Natural killer cell treated with Interleukin-12 subunit alpha and Interleukin-12 subunit beta and Interleukin-15 and Interleukin-18, amount 100 ng/mL, for 72 hours (primary cell): ENCODE measurements around the gene SLC6A6. TPM values are rescaled to one million over a fixed set of nuclear protein-coding genes. Genes with fewer than 3 reads are reported as not detected.

Experiments
- ATAC-seq, 2 donors: fragments of 150-1000 bp; cut with Tn5 transposase in 1 of 2; sonication (Bioruptor Pico), chemical (Tn5 transposase) in 1 of 2; 2 replicates each; pipeline ENCODE4 v1.10.0; 2021
- DNase-seq: peaks from one replicate; pipeline ENCODE4 v3.0.0; 2022; ENCODE audit warnings: low spot score
- H3K27ac Mint-ChIP-seq, 2 donors: 1 replicate in 1 of 2; 2 replicates in 1 of 2; pipeline ENCODE4 v1.8.0; 2022; ENCODE audit warnings: mixed read lengths in 2 of 2, mild to moderate bottlenecking in 1 of 2, moderate library complexity in 1 of 2
- H3K27me3 Mint-ChIP-seq, 2 donors: 1 replicate in 1 of 2; 2 replicates in 1 of 2; pipeline ENCODE4 v1.8.0; 2022; ENCODE audit warnings: mixed read lengths in 2 of 2
- H3K36me3 Mint-ChIP-seq: one replicate; pipeline ENCODE4 v1.8.0; 2022; ENCODE audit warnings: mixed read lengths
- H3K4me1 Mint-ChIP-seq, 2 donors: 1 replicate in 1 of 2; 2 replicates in 1 of 2; pipeline ENCODE4 v1.8.0; 2022; ENCODE audit warnings: low read depth in 2 of 2, mixed read lengths in 2 of 2, mild to moderate bottlenecking in 1 of 2
- H3K4me3 Mint-ChIP-seq: one replicate; pipeline ENCODE4 v1.8.0; 2022; ENCODE audit warnings: mixed read lengths
- H3K9me3 Mint-ChIP-seq: 2 replicates; pipeline ENCODE4 v1.8.0; 2022; ENCODE audit warnings: mixed read lengths
- total RNA-seq, 2 donors: library from RNA; stranded (reverse); gene quantifications; one replicate each; pipeline ENCODE4 v1.2.3, GENCODE V29; 2022

SLC6A6 gene
- total RNA-seq, 2 donors from 2014 or later = 20.4 to 56.7 TPM

DNA sequence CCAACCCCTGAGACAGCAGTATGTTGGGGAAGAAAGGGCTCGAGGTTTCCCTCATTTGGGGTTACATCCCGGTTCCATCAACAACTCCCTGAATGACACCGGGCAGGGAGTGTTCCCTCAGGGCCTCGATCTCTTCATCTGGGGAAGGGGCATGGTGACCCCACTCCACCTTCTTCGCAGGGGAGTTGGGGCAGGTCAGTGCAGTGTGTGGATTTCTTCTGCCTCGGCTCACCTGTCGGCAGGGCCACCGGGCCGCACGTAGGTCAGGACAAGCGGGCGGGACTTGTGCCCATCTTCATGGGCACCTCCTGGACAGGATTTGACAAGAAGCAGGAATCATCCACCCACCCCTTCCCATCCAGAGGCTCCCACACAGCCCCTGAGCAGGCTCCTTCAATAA is 120.4 kb downstream of the SLC6A6 start:
- H3K9me3 Mint-ChIP-seq = no peaks in the 10 kb centered on the region
- no peak for ATAC-seq
- no peak overlapping the region for H3K27ac Mint-ChIP-seq
- H3K36me3 Mint-ChIP-seq = no peaks in the 10 kb centered on the region
- DNase-seq = peak; percentile 28
- no peak overlapping the region for H3K4me3 Mint-ChIP-seq
- H3K27me3 Mint-ChIP-seq = peaks cover 10 to 19% of the 10 kb centered on the region in 2 donors
- no peaks in the 10 kb centered on the region for H3K4me1 Mint-ChIP-seq

DNA sequence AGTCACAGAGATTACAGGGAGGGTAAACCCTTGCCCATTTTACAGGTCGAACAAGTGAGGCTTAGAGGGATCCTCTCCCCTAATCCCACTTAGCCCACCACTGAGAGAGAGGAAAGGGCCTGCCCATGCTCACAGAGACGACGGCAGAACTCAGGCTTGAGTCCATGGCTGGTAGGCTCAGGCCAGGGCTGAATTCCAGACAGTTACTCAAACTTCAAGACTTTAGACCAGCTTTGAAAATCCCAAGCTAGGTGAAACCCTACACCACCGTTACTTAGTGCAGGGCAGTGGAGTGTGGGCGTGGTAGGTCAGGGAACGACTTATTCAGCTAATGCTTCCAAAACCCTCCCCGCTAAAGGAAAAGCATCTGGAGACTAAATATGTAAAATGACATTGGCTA is 121.4 kb downstream of the SLC6A6 start:
- Mint-ChIP-seq H3K27me3 (peaks cover 15 to 22% of the 10 kb centered on the region in 2 donors), H3K4me3 (no peak overlapping the region), H3K36me3 (no peaks in the 10 kb centered on the region), H3K27ac (no peak overlapping the region), H3K4me1 (no peaks in the 10 kb centered on the region), H3K9me3 (no peaks in the 10 kb centered on the region)
- ATAC-seq (no peak), DNase-seq (peak; percentile 39)

DNA sequence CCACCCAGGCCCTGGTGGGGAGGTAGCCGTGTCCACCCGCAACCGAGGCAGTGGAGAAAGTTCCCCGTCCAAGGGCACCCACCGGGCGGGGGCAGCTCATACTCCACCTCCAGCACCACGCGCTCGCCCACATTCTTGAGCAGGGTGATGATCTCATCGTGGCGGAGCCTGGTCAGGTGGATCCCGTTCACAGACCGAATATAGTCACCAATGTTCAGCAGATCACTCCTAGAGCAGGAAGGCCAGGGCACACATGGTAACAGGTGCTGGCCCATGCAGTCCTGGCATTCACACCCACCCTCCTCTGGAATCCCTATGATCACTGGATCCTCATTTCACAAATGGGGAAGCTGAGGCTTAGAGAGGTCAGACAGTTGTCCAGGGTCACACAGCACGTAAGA is 121.9 kb downstream of the SLC6A6 start:
- H3K27me3 Mint-ChIP-seq = peaks cover 16 to 22% of the 10 kb centered on the region in 2 donors
- no peaks in the 10 kb centered on the region for H3K9me3 Mint-ChIP-seq
- ATAC-seq = peak in 1 of 2 donors; percentile 12
- no peak for DNase-seq
- no peaks in the 10 kb centered on the region for H3K4me1 Mint-ChIP-seq
- H3K27ac Mint-ChIP-seq = no peak overlapping the region
- H3K4me3 Mint-ChIP-seq = no peak overlapping the region
- no peaks in the 10 kb centered on the region for H3K36me3 Mint-ChIP-seq

DNA sequence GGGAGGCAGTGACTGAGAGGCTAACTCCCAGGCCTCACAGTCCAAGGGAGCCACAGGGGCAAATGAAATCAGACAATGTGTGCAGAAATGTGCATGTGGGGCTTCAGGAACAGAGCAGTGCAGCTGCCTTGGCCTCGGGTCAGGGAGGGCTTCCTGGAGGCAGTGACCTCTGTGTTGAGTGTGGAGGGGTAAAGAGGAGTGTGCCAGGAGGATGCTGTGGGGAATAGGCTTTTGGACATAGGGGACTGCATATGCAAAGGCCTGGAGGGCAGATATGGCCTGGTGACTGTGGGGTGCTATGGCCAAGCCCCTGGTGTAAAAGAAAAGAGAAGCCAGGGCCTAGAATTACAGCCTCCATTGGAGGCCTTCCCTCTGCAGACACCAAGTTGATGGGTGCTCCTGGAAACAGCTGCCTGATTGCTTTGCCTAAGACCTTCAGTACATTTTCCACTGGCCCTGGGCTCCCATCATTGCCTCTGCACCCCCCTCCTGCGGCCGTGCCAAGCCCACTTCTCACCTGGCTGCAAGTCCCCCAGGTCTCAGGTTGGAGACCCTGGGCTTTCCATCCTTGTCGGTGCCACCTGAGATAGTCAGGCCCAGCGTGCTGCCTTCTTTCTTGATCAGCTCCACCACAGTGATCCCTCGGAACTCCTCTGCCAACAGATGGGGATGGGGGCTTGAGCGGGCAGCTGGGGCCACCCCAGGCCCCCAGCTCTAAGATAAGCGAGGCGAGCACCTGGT is 122.7 kb downstream of the SLC6A6 start:
- Mint-ChIP-seq H3K4me1 (no peaks in the 10 kb centered on the region), H3K9me3 (no peaks in the 10 kb centered on the region), H3K36me3 (no peaks in the 10 kb centered on the region), H3K4me3 (no peak overlapping the region), H3K27ac (no peak overlapping the region), H3K27me3 (peaks cover 24 to 25% of the 10 kb centered on the region in 2 donors)
- ATAC-seq (peak; percentile 14 to 15), DNase-seq (peak; percentile 38)

DNA sequence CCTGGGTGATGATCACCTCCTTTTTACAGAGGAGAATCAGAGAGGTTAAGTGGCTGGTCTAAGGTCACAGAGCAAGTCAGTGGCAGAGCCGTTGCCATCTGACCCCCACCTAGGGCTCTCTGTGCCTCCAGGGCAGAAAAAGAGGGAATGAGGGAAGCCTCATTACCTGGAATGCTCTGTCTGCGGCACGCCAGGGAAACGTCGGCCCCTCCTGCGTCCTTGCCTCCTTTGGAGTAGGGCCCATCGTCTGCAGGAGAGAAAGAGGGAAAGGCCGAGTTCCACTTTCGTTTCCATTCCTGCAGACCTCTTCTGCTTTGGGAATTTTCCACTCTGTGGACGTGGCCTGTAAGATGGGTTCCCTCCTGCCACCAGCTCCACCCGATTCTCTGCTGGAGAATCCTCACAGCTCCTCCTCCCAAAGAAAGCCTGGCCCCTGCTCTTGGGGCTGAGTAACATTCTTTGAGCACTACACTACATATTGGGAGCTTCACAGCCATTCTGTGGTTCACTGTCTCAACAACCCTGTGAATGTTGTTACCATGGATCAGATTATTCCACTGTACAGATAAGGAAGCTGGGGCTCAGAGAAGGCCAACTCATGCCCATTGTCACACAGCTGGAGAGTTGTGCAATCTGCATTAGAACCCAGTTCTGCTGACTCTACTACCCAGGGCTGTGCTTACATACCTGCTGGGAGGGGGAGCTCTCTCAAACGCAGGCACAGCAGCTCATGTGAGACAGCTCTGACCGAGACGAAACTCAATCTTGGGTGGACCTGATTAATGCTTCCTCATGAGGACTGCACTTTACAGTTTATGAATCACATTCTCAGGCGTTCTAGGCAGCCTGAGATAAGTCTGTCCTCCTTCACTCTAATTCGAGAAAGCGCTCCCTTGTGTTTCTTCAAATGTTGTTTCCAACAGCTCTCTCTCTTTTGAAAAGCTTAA is 123.6 kb downstream of the SLC6A6 start:
- ATAC-seq = no peak
- Mint-ChIP-seq H3K27ac (no peak overlapping the region), H3K4me3 (no peak overlapping the region), H3K27me3 (peaks cover 25 to 32% of the 10 kb centered on the region in 2 donors), H3K9me3 (no peaks in the 10 kb centered on the region), H3K36me3 (no peaks in the 10 kb centered on the region), H3K4me1 (no peaks in the 10 kb centered on the region)
- DNase-seq = peak; percentile 50

DNA sequence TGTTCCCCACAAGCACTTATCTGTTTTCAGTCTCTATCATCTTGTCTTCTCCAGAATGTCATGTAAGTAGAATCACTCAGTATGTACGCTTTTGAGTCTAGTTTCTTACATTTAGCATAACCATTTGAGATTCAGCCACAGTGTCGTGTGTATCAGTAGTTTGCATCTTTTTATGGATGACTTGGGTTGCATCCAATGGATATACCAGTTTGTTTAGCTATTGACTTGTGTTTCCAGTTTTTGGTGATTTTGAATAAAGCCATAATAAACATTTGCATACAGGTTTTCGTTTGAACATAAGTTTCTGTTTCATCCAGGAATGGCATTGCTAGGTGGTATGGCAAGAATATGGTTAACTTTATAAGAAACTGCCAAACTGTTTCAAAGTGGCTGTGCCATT is 125.7 kb downstream of the SLC6A6 start:
- Mint-ChIP-seq H3K9me3 (no peaks in the 10 kb centered on the region), H3K4me3 (no peak overlapping the region), H3K27me3 (peaks cover 27 to 35% of the 10 kb centered on the region in 2 donors), H3K4me1 (no peaks in the 10 kb centered on the region), H3K36me3 (no peaks in the 10 kb centered on the region), H3K27ac (no peak overlapping the region)
- ATAC-seq = no peak
- DNase-seq = no peak

DNA sequence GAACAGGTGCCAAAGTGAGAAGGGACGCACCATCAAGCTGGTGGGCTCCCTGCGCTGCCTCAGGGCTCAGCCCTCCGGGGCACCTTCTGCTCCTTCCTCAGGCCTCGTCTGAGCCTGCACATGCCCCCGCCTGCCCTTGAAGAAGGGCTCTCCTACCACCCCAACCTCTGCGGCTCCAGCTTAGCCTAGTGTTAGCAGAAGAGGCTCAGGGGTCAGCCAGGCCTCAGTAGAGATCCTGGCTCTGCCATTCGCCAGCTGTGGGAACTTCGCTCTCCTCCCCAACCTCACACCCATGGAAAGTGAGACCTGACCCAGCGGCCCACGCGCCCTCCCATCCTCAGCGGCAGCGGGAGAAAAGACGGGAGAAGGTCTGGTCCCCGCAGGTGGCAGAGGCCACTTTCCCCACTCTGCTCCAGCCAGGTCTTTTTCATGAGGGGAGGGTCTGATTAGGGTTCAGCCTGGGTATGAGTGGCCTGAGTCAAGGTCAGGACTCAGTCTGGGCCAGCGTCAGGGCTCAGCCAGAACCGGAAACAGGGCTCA is 129.5 kb downstream of the SLC6A6 start:
- Mint-ChIP-seq H3K36me3 (no peaks in the 10 kb centered on the region), H3K27me3 (peaks cover 18 to 29% of the 10 kb centered on the region in 2 donors), H3K4me3 (no peak overlapping the region), H3K27ac (no peak overlapping the region), H3K4me1 (no peaks in the 10 kb centered on the region), H3K9me3 (no peaks in the 10 kb centered on the region)
- DNase-seq (no peak), ATAC-seq (no peak)

DNA sequence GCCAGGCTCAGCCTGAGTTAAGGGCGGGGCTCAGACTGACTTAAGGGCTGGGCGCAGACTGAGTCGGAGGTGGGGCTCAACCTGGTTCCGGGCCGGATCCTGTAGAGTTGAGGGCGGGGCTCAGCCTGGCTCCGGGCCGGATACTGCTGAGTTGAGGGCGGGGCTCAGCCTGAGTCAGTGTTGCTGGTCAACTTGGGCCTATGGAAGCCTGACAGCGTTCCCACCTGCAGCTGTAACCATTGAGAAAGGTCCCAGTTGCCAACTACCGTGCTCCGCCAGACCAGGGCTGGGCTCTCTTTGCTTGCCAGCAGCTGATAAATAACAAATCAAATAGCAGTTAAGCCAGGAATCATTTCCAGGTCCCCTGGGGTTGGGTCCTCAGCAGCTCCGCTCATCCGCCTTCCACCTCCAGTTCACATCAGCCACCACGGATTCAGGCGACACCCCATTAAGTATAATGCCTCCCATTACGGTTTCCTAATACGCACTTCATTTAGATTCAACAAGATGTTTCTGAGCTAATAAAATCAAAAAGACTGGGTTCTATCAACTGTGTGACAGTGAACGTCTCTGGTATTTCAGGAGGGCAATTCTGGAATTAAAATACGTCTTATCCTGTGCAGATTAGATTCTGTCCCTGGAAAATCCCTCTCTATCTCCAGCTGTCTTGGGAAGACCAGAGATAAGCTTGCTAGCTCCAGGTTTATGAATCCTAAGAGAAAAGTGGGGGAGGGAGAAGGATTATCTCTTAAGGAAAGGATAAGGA is 130.5 kb downstream of the SLC6A6 start:
- H3K27me3 Mint-ChIP-seq = peaks cover 15 to 27% of the 10 kb centered on the region in 2 donors
- no peaks in the 10 kb centered on the region for H3K36me3 Mint-ChIP-seq
- no peak overlapping the region for H3K27ac Mint-ChIP-seq
- no peaks in the 10 kb centered on the region for H3K4me1 Mint-ChIP-seq
- no peak for DNase-seq
- ATAC-seq = peak in 1 of 2 donors; percentile 60
- no peak overlapping the region for H3K4me3 Mint-ChIP-seq
- no peaks in the 10 kb centered on the region for H3K9me3 Mint-ChIP-seq

DNA sequence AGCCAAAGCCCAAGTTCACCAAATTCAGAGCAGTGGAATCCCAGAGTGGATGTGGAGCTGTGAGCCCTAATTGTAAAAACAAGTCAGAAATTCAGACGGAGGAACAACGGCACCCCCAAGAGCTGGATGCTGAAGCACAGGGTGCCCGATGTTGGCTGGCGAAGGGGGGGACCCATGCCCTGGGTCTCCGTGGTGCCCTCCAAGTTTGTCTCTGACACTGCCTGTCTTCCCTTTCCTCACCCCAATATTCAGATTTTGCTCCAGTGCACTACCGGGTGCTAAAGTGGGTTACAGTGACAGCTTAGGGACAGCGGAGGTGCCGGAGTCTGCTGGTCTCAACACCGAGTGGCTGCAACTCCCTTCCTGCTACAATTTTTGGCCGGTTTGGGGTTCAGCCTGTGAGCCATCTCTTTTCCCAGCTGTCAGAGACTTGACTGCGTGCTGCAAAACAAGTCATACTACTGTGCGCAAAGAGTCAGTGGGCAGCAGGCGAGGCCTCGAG is 131.1 kb downstream of the SLC6A6 start:
- Mint-ChIP-seq H3K36me3 (no peaks in the 10 kb centered on the region), H3K4me3 (no peak overlapping the region), H3K27ac (no peak overlapping the region), H3K4me1 (no peaks in the 10 kb centered on the region), H3K9me3 (no peaks in the 10 kb centered on the region), H3K27me3 (peaks cover 12 to 22% of the 10 kb centered on the region in 2 donors)
- DNase-seq (no peak), ATAC-seq (no peak)

DNA sequence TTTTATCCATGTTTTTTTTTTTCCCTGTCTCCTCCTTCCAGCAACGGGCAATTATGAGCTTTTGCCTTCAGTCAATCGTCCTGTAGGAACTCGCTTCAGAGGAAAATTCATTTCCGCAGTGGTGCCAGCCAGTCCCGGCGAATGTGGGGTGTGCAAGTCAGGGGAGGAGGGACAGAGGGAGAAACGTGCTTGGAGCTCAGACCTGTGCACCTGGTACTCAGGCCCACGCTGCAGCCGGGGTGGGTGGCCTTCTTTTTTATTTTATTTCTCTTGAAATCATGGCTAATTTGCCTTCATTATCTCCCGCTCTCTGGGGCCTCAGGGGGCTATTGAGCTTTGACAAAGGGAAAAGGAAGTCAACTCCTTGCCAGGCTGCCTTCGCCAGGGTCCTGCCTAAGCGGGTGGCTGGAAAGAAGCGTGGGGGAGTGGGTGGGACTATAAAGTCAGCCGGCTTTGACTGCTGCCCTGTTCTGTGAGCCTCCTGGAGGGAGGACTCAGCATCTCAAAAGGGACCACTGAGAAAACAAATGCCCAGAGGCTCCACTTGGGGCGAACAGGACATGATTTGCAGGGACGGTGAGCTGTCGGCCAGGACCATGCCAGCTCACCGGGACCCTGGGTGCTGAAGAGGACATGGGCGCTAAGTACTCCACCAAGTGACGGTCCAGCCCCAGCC is 132.2 kb downstream of the SLC6A6 start:
- Mint-ChIP-seq H3K36me3 (no peaks in the 10 kb centered on the region), H3K4me3 (no peak overlapping the region), H3K27ac (no peak overlapping the region), H3K9me3 (no peaks in the 10 kb centered on the region), H3K4me1 (no peaks in the 10 kb centered on the region), H3K27me3 (peaks cover 10 to 18% of the 10 kb centered on the region in 2 donors)
- ATAC-seq = no peak
- DNase-seq = no peak

DNA sequence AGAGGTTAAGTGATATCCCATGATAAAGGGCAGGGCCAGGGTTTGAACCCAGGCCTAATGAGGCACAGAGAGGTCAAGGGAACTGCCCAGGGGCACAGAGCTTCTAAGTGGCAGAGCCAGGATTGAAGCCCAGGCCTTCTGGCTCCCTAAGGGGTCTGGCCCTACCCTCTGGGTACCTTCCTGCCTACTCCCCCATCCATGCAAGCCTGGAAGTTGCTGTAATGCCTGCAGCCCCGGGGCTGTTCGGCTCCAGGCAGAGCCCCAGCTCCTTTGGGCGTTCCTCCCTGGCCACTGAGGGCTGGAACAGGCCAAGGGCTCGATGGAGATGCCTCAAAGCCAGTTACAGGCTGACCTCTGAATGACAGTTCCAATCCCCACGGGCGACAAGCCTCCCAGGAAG is 133.2 kb downstream of the SLC6A6 start:
- Mint-ChIP-seq H3K9me3 (no peaks in the 10 kb centered on the region), H3K27me3 (peaks cover 9% of the 10 kb centered on the region in 2 donors), H3K4me3 (no peak overlapping the region), H3K36me3 (no peaks in the 10 kb centered on the region), H3K27ac (no peak overlapping the region), H3K4me1 (no peaks in the 10 kb centered on the region)
- no peak for ATAC-seq
- no peak for DNase-seq

DNA sequence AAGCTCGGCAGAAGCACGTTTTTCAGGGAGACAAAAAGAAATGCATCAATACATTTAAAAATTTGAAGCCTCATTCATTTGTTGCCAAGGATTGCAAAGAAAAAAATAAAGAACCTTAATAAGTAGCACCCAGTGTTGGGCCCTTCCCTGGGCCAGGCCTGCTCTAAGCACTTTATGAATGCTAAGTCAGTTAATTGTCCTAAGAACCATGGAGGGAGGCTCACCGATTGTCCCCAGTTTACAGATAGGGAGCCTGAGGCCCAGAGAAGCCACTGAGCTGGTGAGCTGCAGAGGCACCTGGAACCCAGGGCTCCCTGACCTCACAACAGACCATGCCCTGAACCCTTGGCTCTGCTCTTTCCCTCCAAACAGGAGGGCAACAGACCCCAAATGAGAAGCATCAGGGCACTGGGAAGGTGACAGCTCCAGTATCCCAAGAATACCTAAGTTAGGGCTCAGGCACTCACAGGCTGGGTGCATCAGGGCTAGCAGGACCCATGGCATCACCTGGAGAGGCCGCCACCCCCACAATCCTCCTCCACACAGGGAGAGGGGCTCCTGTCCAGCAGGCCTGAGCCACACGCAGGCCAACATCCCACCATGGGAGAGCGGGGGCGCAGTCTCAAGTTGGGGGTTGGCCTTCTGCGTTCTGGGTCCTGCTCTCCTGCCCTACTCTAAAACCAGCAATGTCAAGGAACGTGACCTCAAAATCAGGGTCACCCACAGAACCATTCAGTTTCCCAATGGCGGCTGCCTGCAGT is 133.8 kb downstream of the SLC6A6 start:
- no peaks in the 10 kb centered on the region for H3K36me3 Mint-ChIP-seq
- ATAC-seq (no peak), DNase-seq (no peak)
- no peak overlapping the region for H3K4me3 Mint-ChIP-seq
- no peak overlapping the region for H3K27ac Mint-ChIP-seq
- H3K9me3 Mint-ChIP-seq = no peaks in the 10 kb centered on the region
- H3K27me3 Mint-ChIP-seq = peaks cover 3 to 7% of the 10 kb centered on the region in 2 donors
- no peaks in the 10 kb centered on the region for H3K4me1 Mint-ChIP-seq
